DMS114 treated with DMSO at 0.1 percent for 48 hours (cell line): ENCODE data around the gene VASH2.
"Not testable (repeated sequence)": the region's sequence is repeated elsewhere in the genome, so short reads cannot be mapped to it uniquely, and the experiment has no call there.

ENCODE experiments used
- DNase-seq: peaks from one replicate; lab custom pipeline; 2025; ENCODE audit not compliant: unreplicated experiment; lab: John Stamatoyannopoulos, UW

VASH2 gene

GRCh38 chr1:212954514-212954913, 4.2 kb downstream of the VASH2 start:
- no peak for DNase-seq

GRCh38 chr1:212955098-212955497, 4.8 kb downstream of the VASH2 start:
- DNase-seq, result no peak

- DNase-seq, result no peak
These were observed 5.8 kb downstream of the VASH2 start for GRCh38 chr1:212955961-212956620.

GRCh38 chr1:212957546-212957945, 7.2 kb downstream of the VASH2 start:
- no peak for DNase-seq

- no peak for DNase-seq
These were observed 7.8 kb downstream of the VASH2 start for GRCh38 chr1:212958175-212958574.

- no peak for DNase-seq
These were observed 9.2 kb downstream of the VASH2 start for GRCh38 chr1:212959266-212960220.

- DNase-seq, result no peak
These were observed 10.6 kb downstream of the VASH2 start for GRCh38 chr1:212960932-212961331.

GRCh38 chr1:212962509-212962908, 12.2 kb downstream of the VASH2 start:
- DNase-seq, result no peak

GRCh38 chr1:212964102-212964501, 13.8 kb downstream of the VASH2 start:
- no peak for DNase-seq

- DNase-seq, result not testable (repeated sequence)
These were observed 14.7 kb downstream of the VASH2 start for GRCh38 chr1:212964993-212965392.

GRCh38 chr1:212966616-212967015, 16.3 kb downstream of the VASH2 start:
- DNase-seq, result no peak

- peak; percentile 18 for DNase-seq
These were observed 17.5 kb downstream of the VASH2 start for GRCh38 chr1:212967801-212968200.

- DNase-seq, result no peak
These were observed 18.1 kb downstream of the VASH2 start for GRCh38 chr1:212968368-212968863.

GRCh38 chr1:212970085-212970484, 19.7 kb downstream of the VASH2 start:
- DNase-seq, result no peak

- no peak for DNase-seq
These were observed 21.0 kb downstream of the VASH2 start for GRCh38 chr1:212971312-212971711.

GRCh38 chr1:212973426-212973825, 23.1 kb downstream of the VASH2 start:
- DNase-seq, result no peak

- DNase-seq, result no peak
These were observed 23.6 kb downstream of the VASH2 start for GRCh38 chr1:212973899-212974298.

GRCh38 chr1:212974711-212975110, 24.4 kb downstream of the VASH2 start:
- no peak for DNase-seq

- DNase-seq, result no peak
These were observed 25.0 kb downstream of the VASH2 start for GRCh38 chr1:212975111-212975918.

- no peak for DNase-seq
These were observed 26.2 kb downstream of the VASH2 start for GRCh38 chr1:212976586-212976985.
